ENCODE data around the gene IRF7.
"Not testable (repeated sequence)": the region's sequence is repeated elsewhere in the genome, so short reads cannot be mapped to it uniquely, and the experiment has no call there.

The IRF7 gene

GRCh38 chr11:615504-616319 is at the start of gene IRF7:
TSS of gene IRF7 (minus strand) at chr11:615950. CDS start at chr11:615364, 586 bp downstream.
- DNase-seq, result peak; percentile 93

GRCh38 chr11:665062-665703 is 49.4 kb upstream of the IRF7 start:
- DNase-seq, result no peak

- DNase-seq, result peak; percentile 76
Measured at GRCh38 chr11:662689-663274, 47.0 kb upstream of the IRF7 start.

- no peak for DNase-seq
Measured at GRCh38 chr11:660681-661444, 45.1 kb upstream of the IRF7 start.

- DNase-seq, result no peak
Measured at GRCh38 chr11:660281-660680, 44.5 kb upstream of the IRF7 start.

GRCh38 chr11:659532-660085 is 43.9 kb upstream of the IRF7 start:
- DNase-seq, result no peak

GRCh38 chr11:657691-658126 is 42.0 kb upstream of the IRF7 start:
- no peak for DNase-seq

GRCh38 chr11:656866-657265 is 41.1 kb upstream of the IRF7 start:
- DNase-seq, result no peak

- DNase-seq, result no peak
Measured at GRCh38 chr11:656426-656825, 40.7 kb upstream of the IRF7 start.

GRCh38 chr11:655036-655726 is 39.4 kb upstream of the IRF7 start:
- no peak for DNase-seq

- DNase-seq, result not testable (repeated sequence)
Measured at GRCh38 chr11:654444-654843, 38.7 kb upstream of the IRF7 start.

GRCh38 chr11:653837-654236 is 38.1 kb upstream of the IRF7 start:
- DNase-seq, result no peak

- DNase-seq, result not testable (repeated sequence)
Measured at GRCh38 chr11:653136-653535, 37.4 kb upstream of the IRF7 start.

- no peak for DNase-seq
Measured at GRCh38 chr11:650482-650881, 34.7 kb upstream of the IRF7 start.

GRCh38 chr11:647672-648158 is 32.0 kb upstream of the IRF7 start:
- DNase-seq, result not testable (repeated sequence)

GRCh38 chr11:646214-646613 is 30.5 kb upstream of the IRF7 start:
- no peak for DNase-seq

- DNase-seq, result no peak
Measured at GRCh38 chr11:645536-645935, 29.8 kb upstream of the IRF7 start.

GRCh38 chr11:643849-644738 is 28.3 kb upstream of the IRF7 start:
- no peak for DNase-seq

GRCh38 chr11:643366-643765 is 27.6 kb upstream of the IRF7 start:
- no peak for DNase-seq

GRCh38 chr11:641806-642370 is 26.1 kb upstream of the IRF7 start:
- DNase-seq, result no peak
